K562 (cell line): ENCODE results near the gene ZNF8. TPM values are rescaled to one million over a fixed set of nuclear protein-coding genes. Genes with fewer than 3 reads are reported as not detected.

Experiments
- CTCF ChIP-seq, 3 experiments: IDR thresholded peaks in 2 of 3; conservative IDR thresholded peaks in 1 of 3; 2 replicates each; pipeline ENCODE4 v1.5.1; 2011 to 2012; ENCODE audit warnings: low read length in 3 of 3, mild to moderate bottlenecking in 3 of 3, control low read depth in 2 of 3, improper control_type of control experiment in 1 of 3, inconsistent platforms in 1 of 3, low read depth in 1 of 3, mixed read lengths in 1 of 3, moderate library complexity in 1 of 3; ENCODE audit not compliant: insufficient read depth in 2 of 3
- ETS2 ChIP-seq: IDR thresholded peaks from 2 replicates; pipeline ENCODE4 v1.6.1; 2016; ENCODE audit warnings: borderline replicate concordance, missing genetic modification characterization, mild to moderate bottlenecking, moderate library complexity, missing compliant biosample characterization; ENCODE audit not compliant: poor library complexity, severe bottlenecking
- MXI1 ChIP-seq: IDR thresholded peaks from 2 replicates; pipeline ENCODE4 v1.6.1; 2011; ENCODE audit warnings: low read depth, mild to moderate bottlenecking, improper control_type of control experiment, low read length
- PATZ1 ChIP-seq: fragments of 250-450 bp; sonication (Bioruptor Pico); IDR thresholded peaks from 2 replicates; pipeline ENCODE4 v1.5.0; 2020; ENCODE audit warnings: mild to moderate bottlenecking, borderline replicate concordance
- polyA plus RNA-seq, 8 experiments: library from polyadenylated mRNA; depleted of rRNA in 4 of 8; stranded (reverse) in 5 of 8; unstranded in 3 of 8; fragments of >200 nt; fragmentation: Nextera tagmentation in 2 of 8; fragmentation: Illumina TruSeq in 1 of 8; extraction: Ambion mirVana in 2 of 8; extraction: Trizol in 1 of 8; gene quantifications; 2 replicates each; pipeline versions ENCODE4 v1.2.1 to v1.2.3, GENCODE V29; 2011 to 2014; ENCODE audit warnings: inconsistent platforms in 1 of 8, missing spikeins in 1 of 8
- total RNA-seq, 7 experiments: library from RNA; depleted of rRNA in 6 of 7; stranded (reverse); fragments of >200 nt in 6 of 7; fragmentation: Illumina TruSeq in 2 of 7; extraction: Trizol in 2 of 7; gene quantifications; 2 replicates each; pipeline versions ENCODE4 v1.2.1 to v1.2.3, GENCODE V29; 2011 to 2021; ENCODE audit warnings: low replicate concordance in 1 of 7
- TF ChIP-seq, protein P1 (sequence below): fragments of 200-600 bp; sonication (generic); IDR thresholded peaks from one replicate; pipeline ENCODE4 v1.6.1; 2012; ENCODE audit warnings: mild to moderate bottlenecking, low read depth, low read length, inconsistent platforms
- TF ChIP-seq, protein P2 (sequence below), 2 experiments: fragments of 250-450 bp in 1 of 2; fragments of 450-650 bp in 1 of 2; sonication (Bioruptor Pico) in 1 of 2; IDR thresholded peaks; 2 replicates each; pipeline versions ENCODE4 v1.6.1 to v1.8.0; 2016 to 2021; ENCODE audit warnings: mild to moderate bottlenecking in 2 of 2, moderate library complexity in 2 of 2, missing compliant biosample characterization in 1 of 2, missing genetic modification characterization in 1 of 2

Gene ZNF8
- total and polyA plus RNA-seq, 9 of the 15 experiments (the other 6 are each of a cell fraction or from before 2014, with no cell fraction given): 0.71 to 7.7 (median 4.7) TPM

DNA sequence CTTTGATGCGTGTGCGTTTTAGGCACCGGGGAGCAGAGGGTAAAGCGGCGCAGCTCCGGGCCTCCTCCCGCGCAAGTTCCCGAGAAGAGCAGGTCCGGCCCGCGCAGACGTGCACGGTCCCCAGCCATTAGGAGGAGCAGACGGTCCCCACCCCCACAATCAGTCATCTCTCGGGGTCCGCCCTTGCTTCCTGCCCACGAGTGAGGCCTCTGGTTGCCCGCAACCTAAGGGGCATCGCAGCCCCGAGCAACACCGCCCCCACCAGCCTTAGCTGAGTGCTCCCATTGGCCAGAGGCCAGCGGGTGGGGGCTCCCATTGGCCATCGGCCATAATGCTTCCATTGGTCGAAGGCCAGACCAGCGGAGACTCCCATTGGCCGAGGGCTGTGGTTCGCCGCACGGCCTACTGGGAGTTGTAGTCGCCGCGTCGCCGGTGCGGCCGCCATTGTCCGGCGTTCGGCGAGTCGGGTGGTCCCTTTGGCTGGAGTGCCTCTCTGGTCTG, at the start of gene ZNF8 (continued):
- TF ChIP-seq, protein P1, sequence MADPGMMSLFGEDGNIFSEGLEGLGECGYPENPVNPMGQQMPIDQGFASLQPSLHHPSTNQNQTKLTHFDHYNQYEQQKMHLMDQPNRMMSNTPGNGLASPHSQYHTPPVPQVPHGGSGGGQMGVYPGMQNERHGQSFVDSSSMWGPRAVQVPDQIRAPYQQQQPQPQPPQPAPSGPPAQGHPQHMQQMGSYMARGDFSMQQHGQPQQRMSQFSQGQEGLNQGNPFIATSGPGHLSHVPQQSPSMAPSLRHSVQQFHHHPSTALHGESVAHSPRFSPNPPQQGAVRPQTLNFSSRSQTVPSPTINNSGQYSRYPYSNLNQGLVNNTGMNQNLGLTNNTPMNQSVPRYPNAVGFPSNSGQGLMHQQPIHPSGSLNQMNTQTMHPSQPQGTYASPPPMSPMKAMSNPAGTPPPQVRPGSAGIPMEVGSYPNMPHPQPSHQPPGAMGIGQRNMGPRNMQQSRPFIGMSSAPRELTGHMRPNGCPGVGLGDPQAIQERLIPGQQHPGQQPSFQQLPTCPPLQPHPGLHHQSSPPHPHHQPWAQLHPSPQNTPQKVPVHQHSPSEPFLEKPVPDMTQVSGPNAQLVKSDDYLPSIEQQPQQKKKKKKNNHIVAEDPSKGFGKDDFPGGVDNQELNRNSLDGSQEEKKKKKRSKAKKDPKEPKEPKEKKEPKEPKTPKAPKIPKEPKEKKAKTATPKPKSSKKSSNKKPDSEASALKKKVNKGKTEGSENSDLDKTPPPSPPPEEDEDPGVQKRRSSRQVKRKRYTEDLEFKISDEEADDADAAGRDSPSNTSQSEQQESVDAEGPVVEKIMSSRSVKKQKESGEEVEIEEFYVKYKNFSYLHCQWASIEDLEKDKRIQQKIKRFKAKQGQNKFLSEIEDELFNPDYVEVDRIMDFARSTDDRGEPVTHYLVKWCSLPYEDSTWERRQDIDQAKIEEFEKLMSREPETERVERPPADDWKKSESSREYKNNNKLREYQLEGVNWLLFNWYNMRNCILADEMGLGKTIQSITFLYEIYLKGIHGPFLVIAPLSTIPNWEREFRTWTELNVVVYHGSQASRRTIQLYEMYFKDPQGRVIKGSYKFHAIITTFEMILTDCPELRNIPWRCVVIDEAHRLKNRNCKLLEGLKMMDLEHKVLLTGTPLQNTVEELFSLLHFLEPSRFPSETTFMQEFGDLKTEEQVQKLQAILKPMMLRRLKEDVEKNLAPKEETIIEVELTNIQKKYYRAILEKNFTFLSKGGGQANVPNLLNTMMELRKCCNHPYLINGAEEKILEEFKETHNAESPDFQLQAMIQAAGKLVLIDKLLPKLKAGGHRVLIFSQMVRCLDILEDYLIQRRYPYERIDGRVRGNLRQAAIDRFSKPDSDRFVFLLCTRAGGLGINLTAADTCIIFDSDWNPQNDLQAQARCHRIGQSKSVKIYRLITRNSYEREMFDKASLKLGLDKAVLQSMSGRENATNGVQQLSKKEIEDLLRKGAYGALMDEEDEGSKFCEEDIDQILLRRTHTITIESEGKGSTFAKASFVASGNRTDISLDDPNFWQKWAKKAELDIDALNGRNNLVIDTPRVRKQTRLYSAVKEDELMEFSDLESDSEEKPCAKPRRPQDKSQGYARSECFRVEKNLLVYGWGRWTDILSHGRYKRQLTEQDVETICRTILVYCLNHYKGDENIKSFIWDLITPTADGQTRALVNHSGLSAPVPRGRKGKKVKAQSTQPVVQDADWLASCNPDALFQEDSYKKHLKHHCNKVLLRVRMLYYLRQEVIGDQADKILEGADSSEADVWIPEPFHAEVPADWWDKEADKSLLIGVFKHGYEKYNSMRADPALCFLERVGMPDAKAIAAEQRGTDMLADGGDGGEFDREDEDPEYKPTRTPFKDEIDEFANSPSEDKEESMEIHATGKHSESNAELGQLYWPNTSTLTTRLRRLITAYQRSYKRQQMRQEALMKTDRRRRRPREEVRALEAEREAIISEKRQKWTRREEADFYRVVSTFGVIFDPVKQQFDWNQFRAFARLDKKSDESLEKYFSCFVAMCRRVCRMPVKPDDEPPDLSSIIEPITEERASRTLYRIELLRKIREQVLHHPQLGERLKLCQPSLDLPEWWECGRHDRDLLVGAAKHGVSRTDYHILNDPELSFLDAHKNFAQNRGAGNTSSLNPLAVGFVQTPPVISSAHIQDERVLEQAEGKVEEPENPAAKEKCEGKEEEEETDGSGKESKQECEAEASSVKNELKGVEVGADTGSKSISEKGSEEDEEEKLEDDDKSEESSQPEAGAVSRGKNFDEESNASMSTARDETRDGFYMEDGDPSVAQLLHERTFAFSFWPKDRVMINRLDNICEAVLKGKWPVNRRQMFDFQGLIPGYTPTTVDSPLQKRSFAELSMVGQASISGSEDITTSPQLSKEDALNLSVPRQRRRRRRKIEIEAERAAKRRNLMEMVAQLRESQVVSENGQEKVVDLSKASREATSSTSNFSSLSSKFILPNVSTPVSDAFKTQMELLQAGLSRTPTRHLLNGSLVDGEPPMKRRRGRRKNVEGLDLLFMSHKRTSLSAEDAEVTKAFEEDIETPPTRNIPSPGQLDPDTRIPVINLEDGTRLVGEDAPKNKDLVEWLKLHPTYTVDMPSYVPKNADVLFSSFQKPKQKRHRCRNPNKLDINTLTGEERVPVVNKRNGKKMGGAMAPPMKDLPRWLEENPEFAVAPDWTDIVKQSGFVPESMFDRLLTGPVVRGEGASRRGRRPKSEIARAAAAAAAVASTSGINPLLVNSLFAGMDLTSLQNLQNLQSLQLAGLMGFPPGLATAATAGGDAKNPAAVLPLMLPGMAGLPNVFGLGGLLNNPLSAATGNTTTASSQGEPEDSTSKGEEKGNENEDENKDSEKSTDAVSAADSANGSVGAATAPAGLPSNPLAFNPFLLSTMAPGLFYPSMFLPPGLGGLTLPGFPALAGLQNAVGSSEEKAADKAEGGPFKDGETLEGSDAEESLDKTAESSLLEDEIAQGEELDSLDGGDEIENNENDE: no peak
- TF ChIP-seq MXI1 (peak; percentile 12; the same call in 1 of the 2 replicates), ETS2 (tag) (no peak), CTCF (IDR thresholded peaks at IDR 0.05 in 2 of 3, conservative IDR thresholded peaks at IDR 0.05 in 1 of 3; ENCODE audit: insufficient read depth in 2 of 3, low read depth in 1 of 3, low read length in 3 of 3) (0 out of 6 replicates have a peak, but pooled peaks of 1 of the 3 experiments have one; percentile 13), PATZ1 (no peak)
- TF ChIP-seq, protein P2, sequence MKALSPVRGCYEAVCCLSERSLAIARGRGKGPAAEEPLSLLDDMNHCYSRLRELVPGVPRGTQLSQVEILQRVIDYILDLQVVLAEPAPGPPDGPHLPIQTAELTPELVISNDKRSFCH (CRISPR knock-in tag; IDR thresholded peaks at IDR 0.05): no peak
- TF ChIP-seq, protein P2 (tag; IDR thresholded peaks at IDR 0.05): no peak
